Dedifferentiated amniotic fluid mesenchymal stem cell (primary cell): ENCODE measurements around the gene ADAMTS2.
"Not testable (repeated sequence)": the region's sequence is repeated elsewhere in the genome, so short reads cannot be mapped to it uniquely, and the experiment has no call there.

Source experiments
- DNase-seq: peaks from one replicate; pipeline ENCODE4 v3.0.0-alpha.2; 2016; ENCODE audit errors: extremely low spot score

ADAMTS2 gene

GRCh38 chr5:179217356-179217755 is 127.9 kb downstream of the ADAMTS2 start:
- DNase-seq = no peak

DNA sequence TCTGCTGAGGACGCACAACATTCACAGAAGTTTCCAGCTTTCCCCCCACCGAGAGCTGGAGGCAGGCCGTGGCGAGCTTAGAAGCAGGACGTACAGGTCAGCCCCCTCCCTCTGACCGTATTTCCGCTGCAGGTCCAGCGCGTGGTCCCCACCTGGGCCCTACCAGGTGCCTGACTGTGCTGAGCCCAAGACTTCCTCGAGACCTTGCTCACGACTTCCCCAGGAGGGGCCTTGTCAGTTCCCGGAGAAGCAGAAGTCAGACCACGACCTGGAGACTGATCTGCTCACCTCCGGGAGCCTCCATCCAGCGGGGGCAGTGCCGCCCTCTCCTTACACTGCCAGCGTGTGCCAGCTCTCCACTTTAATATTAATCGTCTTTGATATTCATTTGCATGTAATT is 128.9 kb downstream of the ADAMTS2 start:
- not testable (repeated sequence) for DNase-seq

DNA sequence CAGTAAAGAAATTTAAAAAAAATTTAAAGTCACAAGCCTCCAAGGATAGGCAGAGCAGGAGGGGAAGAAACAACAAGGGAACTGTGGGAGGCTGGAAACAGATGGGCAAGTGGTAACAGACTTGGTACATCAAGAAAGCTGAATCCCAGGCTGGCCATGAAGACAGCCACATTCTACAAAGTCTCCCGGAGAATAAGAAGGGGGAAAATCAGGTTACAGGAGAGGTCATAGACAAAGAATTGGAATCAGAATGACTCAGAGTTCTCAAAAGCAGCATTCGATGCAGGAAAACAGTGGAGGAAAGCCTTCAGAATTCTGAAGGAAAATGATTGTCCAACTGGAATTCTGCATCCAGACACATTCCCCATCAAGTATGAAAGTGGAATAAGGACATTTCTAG is 129.7 kb downstream of the ADAMTS2 start:
- no peak for DNase-seq

DNA sequence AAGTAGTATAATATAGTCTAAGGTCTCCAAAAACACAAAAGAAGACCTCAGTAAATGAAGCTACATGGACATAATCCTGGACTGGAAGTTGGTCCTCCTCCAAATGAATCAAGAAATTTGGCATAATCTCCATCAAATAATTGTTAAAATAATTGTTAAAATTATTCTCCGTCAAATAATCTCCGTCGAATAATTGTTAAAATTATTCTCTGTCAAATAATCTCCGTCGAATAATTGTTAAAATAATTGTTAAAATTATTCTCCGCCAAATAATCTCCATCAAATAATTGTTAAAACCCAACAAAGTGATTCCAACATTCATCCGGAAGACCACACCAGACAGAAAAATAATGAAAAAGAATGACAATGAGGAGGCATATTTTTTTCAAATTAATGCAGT is 130.6 kb downstream of the ADAMTS2 start:
- DNase-seq = no peak

- DNase-seq = no peak
Measured at GRCh38 chr5:179212870-179213269, 132.4 kb downstream of the ADAMTS2 start.

DNA sequence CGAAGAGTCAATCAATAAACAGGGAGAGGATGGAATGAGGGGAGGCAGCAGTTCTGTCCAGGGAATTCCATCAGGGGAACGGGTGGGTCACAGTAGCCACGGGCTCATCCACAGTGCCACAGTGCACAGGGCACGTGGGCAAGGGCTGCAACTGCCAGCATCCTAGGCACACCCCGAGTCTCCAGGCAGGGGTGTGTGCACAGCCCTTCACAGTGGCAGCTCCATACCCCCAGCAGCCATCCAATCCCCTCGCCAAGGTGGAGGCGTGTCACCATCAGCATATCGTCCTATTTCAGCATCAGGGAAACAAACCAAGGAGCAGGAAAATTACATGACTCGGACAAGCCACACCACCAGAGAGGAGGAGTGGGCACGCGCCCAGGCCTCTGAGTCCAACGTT is 133.6 kb downstream of the ADAMTS2 start:
- DNase-seq = no peak

GRCh38 chr5:179211068-179211467 is 134.2 kb downstream of the ADAMTS2 start:
- DNase-seq = no peak

GRCh38 chr5:179210478-179210877 is 134.8 kb downstream of the ADAMTS2 start:
- no peak for DNase-seq

DNA sequence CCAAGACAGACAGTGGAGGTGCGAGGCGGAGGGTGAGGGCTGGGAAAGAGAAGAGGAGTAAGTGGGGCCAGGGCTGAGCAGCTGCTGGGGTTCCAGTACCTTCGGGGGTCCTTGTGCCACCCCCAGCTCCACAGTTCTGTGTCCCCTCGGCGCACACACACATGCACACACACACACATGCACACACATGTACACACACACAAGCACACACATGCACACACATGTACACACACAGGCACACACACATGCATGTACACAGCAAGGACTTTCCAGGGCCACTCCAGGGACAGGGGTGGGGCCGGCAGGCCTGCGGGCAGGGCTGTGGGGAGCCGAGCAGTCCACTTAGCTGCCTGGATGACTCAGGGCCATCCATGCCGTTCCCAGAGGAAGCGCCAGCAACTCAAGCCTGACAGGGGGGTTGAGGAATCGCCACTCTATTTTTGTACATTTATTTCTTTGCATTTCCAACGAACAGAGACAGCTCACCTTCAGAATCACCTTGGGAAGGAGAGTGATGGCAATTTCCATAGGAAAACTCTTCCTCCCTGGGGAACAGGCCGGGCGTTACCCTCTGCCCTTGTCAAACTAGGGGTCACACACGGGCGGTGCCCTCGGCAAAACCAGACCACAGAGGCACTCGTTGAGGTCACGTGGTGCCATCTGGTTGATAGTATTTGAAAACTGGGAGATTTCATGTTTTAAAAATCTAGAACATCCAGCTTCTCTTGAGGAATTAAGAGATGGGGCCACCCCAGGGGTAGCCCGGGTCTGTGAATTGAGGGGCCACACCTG is 135.7 kb downstream of the ADAMTS2 start:
- DNase-seq = peak; percentile 28

GRCh38 chr5:179208706-179209358 is 136.4 kb downstream of the ADAMTS2 start:
- no peak for DNase-seq

GRCh38 chr5:179207920-179208705 is 137.1 kb downstream of the ADAMTS2 start:
- DNase-seq = no peak

DNA sequence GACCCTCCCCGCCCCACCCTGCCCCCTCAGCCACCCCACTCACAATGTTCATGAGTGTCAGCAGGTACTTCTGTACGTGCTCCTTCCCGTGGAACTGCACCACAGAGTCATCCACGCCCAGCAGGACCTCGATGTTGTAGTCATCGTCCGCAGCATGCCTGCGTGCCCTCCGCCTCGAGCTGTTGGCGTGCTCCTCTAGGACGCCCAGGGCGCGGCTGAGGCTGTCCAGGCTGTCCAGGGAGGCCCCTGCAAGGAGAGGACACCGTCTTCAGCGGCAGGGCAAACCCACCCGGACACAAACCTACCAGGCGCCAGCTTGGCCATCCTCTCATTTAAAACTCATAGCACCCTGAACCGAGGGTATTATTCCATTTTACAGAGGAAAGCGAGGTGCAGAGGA is 137.8 kb downstream of the ADAMTS2 start:
- no peak for DNase-seq

DNA sequence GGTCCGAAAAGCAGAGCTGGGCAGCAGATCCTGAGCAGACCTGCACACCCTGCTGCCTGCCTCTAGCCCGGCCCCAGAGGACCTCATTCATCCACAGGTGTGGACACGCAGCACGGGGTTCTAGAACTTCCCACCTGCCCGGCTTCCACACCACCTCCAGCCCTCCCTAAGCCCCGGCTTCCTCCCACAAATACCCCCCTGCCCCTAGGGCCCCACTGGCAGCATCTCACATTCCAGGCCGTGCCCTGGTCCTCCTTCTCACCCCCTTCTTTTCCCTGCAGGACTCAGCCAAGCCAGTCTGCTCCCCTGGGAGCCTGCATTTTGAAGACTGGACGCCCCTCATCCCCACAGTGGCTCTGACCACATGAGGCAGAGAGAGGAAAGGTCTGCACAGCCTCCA is 138.9 kb downstream of the ADAMTS2 start:
- DNase-seq = no peak

DNA sequence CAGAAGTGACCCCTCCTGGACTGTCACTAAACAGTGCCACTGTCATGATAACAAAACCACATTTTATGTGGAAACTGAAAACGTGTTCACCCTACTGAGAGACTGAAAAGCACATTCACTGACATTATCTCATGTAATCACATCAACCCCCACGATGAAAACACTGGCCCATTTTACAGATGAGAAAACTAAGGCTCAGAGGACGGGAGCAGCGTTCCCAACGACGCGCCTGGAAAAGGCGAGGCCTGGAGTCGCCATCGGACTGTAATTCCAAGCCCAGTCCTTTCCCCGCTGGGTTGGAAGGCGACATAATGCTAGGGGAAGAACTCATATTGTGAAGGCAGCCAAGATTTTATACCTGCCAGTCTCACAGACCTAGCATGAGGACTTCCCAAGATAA is 140.0 kb downstream of the ADAMTS2 start:
- DNase-seq = no peak

GRCh38 chr5:179204572-179204971 is 140.7 kb downstream of the ADAMTS2 start:
- DNase-seq = no peak

DNA sequence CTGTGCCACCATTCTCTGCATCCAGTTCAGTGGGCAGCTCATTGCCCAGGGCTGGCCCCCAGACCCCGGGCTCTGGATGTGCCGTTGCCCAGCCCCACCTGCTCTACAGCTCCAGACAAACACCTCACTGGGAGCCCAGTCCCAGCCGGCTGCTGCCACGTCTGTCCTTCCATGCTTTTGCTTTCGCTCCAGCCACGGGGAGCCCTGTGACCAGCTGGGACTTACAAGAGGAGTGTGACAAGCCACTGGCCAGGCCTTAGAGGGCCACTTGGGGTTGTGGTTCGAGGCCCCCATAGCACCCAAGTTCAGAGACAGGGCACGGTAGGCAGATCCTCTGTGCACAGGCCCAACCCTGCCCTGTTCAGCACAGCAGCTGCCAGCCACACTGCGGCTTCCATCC is 142.0 kb downstream of the ADAMTS2 start:
- no peak for DNase-seq

- DNase-seq = no peak
Measured at GRCh38 chr5:179201986-179202385, 143.3 kb downstream of the ADAMTS2 start.

- DNase-seq = no peak
Measured at GRCh38 chr5:179199246-179199645, 146.0 kb downstream of the ADAMTS2 start.

DNA sequence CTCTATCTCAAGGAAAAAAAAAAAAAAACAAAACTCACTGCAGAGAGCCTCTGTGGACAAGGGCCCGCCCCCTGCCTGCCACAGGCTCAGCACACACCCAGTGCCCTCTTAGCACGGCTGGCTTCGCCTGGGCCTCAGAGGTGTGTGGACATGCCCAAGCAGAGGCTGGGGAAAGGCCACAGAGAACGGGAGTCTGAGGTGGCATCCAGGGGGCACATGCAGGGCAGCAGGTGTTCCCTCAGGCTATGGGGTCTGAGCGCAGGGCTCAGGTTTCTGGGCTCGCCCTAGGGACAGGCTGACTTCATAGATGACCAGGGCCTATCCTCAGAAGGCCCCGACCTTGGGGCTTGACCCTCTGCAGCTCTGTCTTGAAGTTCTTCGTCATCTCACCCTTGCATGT is 146.4 kb downstream of the ADAMTS2 start:
- no peak for DNase-seq

- DNase-seq = no peak
Measured at GRCh38 chr5:179196405-179197079, 148.7 kb downstream of the ADAMTS2 start.

DNA sequence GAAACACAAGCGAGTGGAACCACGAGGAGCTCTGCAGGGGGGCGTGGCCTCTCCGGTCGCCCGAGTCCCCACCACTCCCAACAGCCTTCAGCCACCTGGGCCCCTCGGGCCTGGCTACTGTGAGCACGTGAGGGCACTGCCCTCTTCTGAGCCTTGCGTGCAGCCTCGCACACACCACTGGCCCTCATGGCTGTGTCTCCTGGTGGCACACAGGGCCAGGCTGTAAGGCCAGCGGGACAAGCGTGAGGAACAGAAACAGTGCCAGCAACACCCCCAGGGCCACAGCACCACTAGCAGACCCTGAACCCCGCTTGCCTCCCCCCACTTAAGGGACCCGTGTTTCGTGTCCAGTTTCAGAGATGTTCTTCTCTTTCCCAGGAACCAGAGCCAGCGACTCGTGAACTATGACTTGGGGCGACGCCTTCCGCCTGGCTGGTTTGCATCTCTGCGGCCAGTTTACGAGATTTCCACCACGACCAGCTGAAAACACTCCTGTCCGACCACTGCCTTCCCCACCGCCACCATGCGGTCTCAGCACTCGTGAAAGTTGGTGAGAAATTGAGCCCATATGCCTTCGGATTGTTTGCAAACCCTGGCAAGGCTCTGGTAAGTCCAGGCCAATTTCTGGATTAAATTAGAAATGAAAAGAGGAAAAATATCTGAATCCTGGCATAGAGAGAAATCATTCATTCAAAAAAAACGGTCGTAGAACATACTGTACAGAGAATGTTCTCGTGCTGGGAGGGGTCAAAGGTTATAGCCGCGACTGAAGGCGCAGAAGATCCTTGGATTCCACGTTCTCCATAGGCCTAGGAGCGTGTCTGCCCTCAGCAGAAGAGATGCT is 149.5 kb downstream of the ADAMTS2 start:
- DNase-seq = no peak
